ENCODE measurements around the gene ARL8A. TPM values are rescaled to one million over a fixed set of nuclear protein-coding genes. Genes with fewer than 3 reads are reported as not detected.

Gene ARL8A
- total RNA-seq, 4 donors from 2014 or later = 28.2 to 53.5 (median 49.8) TPM

- H3K4me1 ChIP-seq = no peaks in the 10 kb centered on the region
- no peak overlapping the region for H3K27ac ChIP-seq
- intact Hi-C loops (cut with DNase I; ENCODE audit: low total_unique reads) = no loop called here
These were observed 21.7 kb upstream of the ARL8A start for GRCh38 chr1:202165942-202166843.

DNA sequence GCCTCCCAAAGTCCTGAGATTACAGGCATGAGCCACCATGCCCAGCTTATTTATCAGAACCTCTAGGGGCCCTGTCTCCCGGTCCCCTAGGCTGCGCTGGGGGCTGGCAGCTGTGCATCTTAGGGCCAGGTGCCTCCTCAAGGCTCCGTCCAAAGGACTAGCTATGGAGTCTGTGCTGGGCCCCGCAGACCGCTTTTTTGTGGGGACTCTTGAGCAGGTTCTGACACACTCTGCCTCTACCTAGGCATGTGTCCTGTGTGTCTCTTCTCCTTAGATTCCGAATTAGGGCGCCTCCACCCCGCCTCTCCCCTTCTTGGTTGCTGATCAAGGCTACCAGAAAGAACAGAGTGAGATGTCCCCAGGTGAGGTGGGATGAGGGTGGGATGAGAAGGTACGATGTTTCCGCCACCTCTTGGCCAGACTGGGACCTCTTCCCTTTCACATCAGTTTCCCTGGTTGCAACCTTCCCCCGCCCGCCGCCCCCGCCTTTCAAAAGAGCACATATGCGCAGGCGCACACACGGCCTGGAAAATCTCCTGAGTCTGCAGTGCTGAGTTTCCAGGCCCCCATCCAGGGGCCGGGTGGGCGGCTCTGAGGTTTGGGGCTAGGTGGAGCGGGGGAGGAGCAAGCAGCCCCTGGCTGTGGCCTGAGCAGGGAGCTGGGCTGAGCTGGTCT lies 20.9 kb upstream of the ARL8A start:
- no peaks in the 10 kb centered on the region for H3K36me3 ChIP-seq
- no peak for ATAC-seq
- no peaks in the 10 kb centered on the region for H3K27me3 ChIP-seq
- H3K27ac ChIP-seq = no peak overlapping the region
- no peak for TF ChIP-seq CTCF (IDR thresholded peaks at IDR 0.05 in 4 of 5, conservative IDR thresholded peaks at IDR 0.05 in 1 of 5)
- TF ChIP-seq POLR2A (IDR thresholded peaks at IDR 0.05) = no peak
- DNase-seq = no peak
- H3K4me3 ChIP-seq = no peak overlapping the region
- no peaks in the 10 kb centered on the region for H3K9me3 ChIP-seq
- intact Hi-C loops (cut with DNase I; ENCODE audit: low total_unique reads) (no loop called here), in situ Hi-C loops (cut with MboI; ENCODE audit: low sequenced_read_pairs in 4 of 4) (no loop called here)
- H3K4me1 ChIP-seq = no peaks in the 10 kb centered on the region

More at GRCh38 chr1:202165942-202166843, 21.7 kb upstream of the ARL8A start:
- DNase-seq (no peak), ATAC-seq (no peak)
- in situ Hi-C loops (cut with MboI; ENCODE audit: low sequenced_read_pairs in 4 of 4) = no loop called here
- no peaks in the 10 kb centered on the region for H3K9me3 ChIP-seq
- TF ChIP-seq CTCF (IDR thresholded peaks at IDR 0.05 in 4 of 5, conservative IDR thresholded peaks at IDR 0.05 in 1 of 5) (no peak), POLR2A (IDR thresholded peaks at IDR 0.05) (no peak)
- no peak overlapping the region for H3K4me3 ChIP-seq
- no peaks in the 10 kb centered on the region for H3K36me3 ChIP-seq
- H3K27me3 ChIP-seq = no peaks in the 10 kb centered on the region

- DNase-seq = no peak
- Histone ChIP-seq H3K36me3 (no peaks in the 10 kb centered on the region), H3K9me3 (no peaks in the 10 kb centered on the region), H3K4me1 (no peaks in the 10 kb centered on the region), H3K27ac (no peak overlapping the region), H3K4me3 (no peak overlapping the region), H3K27me3 (no peaks in the 10 kb centered on the region)
- ATAC-seq = no peak
- in situ Hi-C loops (cut with MboI; ENCODE audit: low sequenced_read_pairs in 4 of 4) (no loop called here), intact Hi-C loops (cut with DNase I; ENCODE audit: low total_unique reads) (no loop called here)
- no peak for TF ChIP-seq POLR2A (IDR thresholded peaks at IDR 0.05)
These were observed 19.9 kb upstream of the ARL8A start for GRCh38 chr1:202164271-202165037.

DNA sequence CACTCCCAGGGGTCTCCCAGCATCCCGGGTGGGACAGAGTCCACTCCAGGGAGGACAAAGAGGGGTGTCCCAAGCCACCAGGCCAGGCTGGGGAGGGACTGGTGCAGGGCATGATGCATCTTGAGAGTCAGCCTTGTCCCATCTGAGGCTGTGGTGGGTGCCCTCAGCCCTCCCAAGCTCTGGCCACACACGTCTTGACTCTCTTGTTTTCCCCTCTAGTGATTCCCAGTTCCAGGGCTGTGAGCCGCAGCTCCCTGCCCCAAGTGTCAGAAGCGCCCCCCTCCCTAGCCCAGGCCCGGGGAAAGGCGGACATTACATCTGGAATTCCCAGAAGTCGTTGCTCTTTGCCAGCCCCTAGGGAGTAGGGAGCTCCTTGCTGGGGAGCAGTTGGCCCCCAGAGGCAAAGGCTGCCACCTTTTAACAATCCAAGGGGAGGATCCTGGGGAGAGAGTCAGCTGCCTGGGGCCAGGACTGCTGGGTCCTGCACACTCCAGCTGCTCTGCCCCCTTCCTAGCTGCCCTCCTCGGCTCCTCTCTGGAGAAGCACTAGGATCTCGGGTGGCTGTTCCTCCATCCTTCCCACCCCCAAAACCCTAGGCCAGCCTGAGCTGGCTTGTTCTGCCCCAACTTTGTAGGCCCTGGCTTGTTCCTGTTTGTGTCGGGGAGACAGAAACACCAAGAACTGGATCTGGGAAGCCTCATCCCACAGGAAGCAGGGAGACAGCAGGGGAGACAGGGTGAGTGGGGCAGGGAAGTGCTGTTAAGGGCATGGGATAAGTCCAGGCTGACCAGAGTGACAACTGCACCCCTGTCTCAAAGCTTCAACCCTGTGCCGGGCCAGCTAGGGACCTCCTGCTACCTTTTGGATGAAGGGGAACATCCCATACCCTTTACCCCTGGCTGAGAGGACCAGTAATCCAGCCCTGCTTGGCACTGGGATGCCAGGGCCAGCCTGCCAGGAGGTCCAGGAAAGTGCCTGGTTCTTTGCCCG lies 19.0 kb upstream of the ARL8A start:
- H3K36me3 ChIP-seq = no peaks in the 10 kb centered on the region
- no peaks in the 10 kb centered on the region for H3K27me3 ChIP-seq
- DNase-seq (no peak), ATAC-seq (no peak)
- no peak overlapping the region for H3K4me3 ChIP-seq
- H3K4me1 ChIP-seq = no peaks in the 10 kb centered on the region
- no peaks in the 10 kb centered on the region for H3K9me3 ChIP-seq
- TF ChIP-seq CTCF (IDR thresholded peaks at IDR 0.05 in 4 of 5, conservative IDR thresholded peaks at IDR 0.05 in 1 of 5) (no peak), POLR2A (IDR thresholded peaks at IDR 0.05) (no peak)
- in situ Hi-C loops (cut with MboI; ENCODE audit: low sequenced_read_pairs in 4 of 4) = no loop called here
- no peak overlapping the region for H3K27ac ChIP-seq
- intact Hi-C loops (cut with DNase I; ENCODE audit: low total_unique reads) = no loop called here

Data from gastrocnemius medialis (tissue), 4 donors.